Measurements from ENCODE around the gene ATG16L2.

GRCh38 chr11:72834905-72835304 lies 20.7 kb downstream of the ATG16L2 start:
- TF ChIP-seq CTCF (conservative IDR thresholded peaks at IDR 0.05) (no peak), ZFX (IDR thresholded peaks at IDR 0.05) (no peak)
